Activated T-helper 9 cell treated with anti-CD3 and anti-CD28 coated beads, Interleukin-2, amount 50 U/mL, for 16 hours (primary cell): Measurements from ENCODE around the gene TMEM88.

Experiments used
- DNase-seq: peaks from one replicate; pipeline ENCODE4 v3.0.0-alpha.2; 2020; ENCODE audit warnings: low read depth

The TMEM88 gene

DNA sequence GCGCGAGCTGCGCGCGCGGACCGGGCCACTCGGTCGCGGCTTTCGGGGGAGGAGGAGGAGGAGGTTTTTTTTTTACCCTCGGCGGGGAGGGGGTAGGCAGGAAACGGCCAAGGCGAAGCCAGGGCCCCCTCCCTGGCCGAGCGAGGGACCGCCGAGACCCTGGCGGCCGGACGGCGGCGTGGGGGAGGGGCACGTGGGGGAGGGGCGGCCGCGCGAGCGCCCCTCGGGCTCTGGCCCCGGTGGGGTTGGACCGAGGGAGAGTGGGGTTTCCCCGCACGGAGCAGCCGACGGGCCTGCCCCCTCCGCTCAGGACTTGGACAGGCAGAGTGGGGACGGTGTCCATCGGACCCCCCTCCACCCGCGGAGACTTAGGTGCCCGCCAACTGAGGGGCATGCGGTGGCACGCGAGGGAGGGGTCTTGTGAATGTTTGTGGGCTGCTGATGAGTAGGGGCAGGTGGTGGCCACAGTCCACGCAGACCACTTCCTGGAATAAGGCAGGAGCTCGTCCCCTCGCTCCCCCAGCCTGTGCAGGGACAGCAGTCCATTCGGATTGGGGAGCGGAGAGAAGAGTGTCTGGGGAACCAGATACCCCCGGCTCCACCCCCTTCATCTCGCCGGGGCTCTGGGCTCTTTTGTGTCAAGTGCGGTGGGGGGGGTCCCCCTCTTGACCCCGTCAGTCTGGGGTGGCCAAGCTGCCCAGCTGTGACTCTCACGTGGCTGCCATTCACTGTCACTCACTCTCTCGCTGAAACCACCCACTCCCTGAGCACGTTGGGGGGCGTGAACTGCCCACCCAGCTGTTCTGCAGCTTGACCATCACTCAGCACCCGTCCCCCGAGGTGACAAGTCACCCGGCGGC, 30.7 kb downstream of the TMEM88 start:
- DNase-seq = peak; percentile 31

DNA sequence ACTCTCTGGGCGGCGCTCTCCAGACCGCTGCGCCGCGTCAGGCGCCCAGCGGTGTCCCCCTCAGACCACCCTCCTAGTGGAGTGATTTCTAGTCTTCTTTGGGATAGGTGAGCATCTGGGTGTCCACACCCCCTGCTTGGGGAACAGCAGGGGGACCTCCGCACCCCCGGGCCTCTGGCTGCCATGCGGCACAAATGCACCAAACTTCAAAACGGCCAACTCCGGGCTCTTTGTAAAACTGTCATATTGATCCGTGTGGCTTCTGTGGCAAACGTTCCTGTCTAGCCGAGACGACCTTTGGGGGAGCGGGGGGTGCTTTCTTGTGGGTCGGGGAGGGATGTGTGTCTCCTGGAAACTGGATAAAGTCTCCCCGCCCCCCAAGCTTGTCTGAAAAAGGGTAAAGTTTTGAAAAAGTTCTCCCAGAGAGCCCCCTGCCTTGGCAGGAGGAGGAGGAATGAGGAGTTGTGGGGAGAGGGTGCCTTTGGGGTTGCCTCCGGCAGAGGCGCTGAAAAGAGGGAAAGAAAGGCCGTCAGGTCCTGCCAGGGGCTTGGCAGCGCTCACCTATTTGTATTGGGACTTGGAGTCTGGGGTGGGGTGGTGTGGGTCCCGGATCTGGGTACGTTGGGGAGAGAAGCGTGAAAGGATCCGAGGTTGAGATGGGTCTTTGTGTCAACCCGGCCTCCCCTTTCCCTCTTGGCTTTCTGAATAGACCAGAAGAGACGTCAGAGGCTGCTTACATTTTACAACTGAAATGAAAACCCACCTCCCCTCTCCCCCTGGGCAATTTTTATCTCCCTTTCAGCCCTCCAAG, 31.6 kb downstream of the TMEM88 start:
- peak; percentile 37 for DNase-seq

DNA sequence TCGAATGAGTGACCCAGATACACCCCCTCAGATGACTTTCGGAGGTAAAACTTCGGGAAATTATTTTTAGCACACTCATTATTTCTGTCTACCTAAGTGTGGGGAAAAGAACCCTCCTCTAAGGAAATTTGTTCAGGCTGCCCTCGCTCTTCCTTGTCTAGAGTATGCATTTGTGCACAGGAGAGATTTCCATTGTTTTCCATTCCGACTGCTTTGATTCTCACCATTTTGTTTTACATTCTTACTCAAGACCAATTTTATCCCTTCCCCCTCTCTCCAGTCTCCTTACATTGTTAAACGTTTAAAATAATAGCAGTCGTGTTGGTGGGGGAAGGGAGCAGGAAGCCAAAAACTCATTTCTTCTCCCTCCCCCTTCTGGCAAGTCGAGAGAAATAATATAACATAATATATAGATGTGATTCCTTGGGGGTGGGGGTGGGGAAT, 32.2 kb downstream of the TMEM88 start:
- no peak for DNase-seq

DNA sequence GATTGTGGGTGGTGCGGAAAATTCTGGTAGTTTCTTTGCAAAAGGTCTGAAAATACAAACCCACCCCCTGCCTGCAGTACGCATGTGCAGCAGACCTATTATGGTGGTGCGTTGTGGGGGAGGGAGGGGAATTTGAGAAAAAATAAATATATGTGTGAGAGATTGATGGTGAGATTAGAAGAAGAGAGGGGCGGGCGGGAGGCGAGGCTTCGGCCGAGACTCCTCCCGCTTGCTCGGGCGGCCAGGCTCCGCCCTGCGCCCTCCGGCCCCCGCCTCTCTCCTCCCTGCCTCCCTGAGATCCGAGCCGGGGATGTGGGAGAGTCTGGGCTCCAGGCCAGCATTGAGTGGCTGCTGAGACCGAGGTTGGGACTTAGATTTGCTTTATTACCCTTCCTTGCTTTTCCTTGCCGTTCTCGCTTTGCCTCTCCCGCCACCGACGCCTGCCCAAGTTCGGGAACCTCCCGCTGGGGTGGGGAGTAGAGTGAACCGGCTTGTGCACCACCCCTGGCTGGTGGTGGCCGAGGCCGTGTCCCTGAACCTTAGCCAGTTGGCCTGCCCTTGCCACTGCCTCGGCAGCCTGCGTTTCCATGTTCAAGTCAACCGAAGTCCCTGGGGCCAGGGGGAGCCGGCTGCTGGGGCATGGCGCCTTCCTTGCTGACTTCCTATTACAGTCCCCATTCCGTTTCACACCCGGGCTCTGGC, 32.8 kb downstream of the TMEM88 start:
- DNase-seq = peak; percentile 78

DNA sequence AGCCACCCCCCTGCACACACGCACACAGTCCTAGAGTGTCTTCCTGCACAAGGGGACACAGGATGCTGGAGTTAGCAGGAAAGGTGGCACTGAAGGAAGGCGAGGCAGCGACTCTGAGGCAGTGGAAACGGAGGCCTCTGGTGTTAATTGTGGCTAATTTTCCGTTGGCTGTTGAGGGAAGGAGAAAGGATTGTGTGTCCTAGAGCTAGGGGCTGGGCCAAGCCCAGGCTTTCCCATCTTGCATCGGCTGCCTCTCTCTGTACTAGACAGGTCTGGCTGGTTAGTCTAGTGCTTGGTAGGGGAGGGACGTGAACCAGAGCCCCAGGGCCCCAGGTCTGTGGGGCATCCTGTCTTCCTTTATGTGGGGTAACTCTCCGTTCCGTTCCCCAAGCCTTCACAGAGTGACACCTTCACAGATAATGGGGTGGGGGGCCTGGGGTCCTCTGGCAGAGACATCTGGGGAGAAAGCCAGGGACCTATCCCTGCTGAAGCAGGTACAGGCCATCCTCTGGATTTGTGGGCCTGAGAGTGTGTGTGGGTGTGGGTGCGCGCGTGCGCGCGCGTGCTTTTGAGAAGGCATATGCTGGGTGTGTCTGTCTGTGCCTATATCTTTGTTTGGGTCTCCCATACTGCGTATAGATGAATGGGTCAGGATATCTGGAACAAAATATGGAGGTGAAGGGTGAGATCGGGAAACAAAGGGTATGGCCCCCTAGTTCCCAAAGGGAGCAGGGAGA, 33.5 kb downstream of the TMEM88 start, which contains the start of gene CHD3:
TSS of gene CHD3 (plus strand) at position 606 of the 737 bp plus-strand sequence. CDS start 212 bp downstream, outside the sequence.
- DNase-seq = peak; percentile 39

DNA sequence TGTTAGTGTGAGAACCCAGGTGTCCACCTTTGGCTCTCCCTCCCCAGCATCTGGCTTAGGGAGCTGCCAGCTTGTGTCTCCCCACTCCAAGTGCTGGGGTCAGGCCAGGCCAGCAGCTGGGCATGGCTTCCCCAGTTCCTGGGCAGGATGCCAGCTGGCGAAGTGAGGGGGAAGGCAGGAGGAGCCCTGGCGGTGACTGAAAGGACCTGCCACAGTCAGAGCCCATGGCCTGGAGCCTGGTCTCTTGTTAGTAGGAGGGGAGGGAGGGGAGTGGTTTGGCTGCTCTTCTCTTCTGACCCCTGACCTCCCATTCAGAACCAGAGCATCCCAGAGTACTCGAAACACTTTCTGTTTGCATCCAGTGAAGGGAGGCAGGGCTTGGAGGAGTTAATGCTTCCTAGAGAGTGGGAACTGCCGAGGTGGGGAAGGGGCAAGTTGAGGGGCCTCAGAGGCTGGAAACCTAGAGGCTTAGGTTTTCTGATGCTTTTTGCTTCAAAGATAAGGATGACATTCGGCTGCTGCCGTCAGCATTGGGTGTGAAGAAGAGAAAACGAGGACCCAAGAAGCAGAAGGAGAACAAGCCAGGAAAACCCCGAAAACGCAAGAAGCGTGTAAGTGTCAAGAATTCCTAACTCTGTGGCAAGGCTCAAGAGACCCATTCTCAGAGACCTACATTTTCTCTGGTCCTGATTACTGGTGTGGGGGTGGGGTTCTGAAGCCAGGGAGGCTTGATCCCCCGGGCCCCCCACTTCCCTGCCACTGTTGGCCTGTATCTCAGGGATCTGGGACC, 34.5 kb downstream of the TMEM88 start:
- no peak for DNase-seq

DNA sequence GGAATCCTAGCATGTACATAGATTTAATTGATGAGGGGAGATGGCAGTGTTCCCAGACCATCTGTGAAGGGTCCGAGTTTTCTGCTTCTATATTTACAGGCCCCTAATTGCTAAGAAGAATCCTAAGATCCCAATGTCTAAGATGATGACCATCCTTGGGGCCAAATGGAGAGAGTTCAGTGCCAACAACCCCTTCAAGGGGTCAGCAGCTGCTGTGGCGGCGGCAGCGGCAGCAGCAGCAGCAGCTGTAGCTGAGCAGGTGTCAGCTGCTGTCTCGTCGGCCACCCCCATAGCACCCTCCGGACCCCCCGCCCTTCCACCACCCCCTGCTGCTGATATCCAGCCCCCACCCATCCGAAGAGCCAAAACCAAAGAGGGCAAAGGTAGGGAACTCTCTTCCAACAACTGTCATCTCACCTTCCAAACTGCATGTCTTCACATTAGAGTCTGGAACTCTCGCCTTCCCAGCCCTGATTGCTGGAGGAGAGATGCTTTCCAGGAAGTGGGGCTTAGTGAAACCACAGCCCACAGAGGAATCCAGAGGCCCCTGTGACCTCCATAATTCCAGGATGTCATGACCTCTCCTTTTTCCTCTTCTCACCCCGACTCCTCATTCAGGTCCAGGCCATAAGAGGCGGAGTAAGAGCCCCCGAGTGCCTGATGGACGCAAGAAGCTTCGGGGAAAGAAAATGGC, 38.5 kb downstream of the TMEM88 start:
- no peak for DNase-seq

DNA sequence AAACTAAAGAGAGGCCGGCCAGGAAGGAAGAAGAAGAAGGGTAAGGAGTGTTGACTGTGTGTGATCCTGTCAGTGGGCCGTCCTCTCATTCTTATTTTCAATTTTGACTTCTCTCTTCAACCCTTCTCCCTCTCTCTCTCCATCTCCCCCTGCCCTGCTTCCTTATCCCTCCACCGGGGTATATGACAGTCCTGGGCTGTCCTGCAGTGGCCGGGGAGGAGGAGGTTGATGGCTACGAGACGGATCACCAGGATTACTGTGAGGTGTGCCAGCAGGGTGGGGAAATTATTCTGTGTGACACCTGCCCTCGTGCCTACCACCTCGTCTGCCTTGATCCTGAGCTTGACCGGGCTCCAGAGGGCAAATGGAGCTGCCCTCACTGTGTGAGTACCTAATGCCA, 39.4 kb downstream of the TMEM88 start:
- DNase-seq = no peak

DNA sequence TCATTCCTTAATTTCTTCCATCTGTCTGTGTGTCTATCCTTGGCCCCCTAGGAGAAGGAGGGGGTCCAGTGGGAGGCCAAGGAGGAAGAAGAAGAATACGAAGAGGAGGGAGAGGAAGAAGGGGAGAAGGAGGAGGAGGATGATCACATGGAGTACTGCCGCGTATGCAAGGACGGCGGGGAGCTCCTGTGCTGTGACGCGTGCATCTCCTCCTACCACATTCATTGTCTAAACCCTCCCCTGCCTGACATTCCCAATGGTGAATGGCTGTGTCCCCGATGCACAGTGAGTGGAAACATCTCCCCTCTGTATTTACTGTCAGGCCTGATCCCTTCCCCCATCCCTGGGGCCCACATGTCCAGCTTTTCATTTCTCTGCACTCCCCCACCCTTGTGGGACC, 40.0 kb downstream of the TMEM88 start:
- DNase-seq = no peak

DNA sequence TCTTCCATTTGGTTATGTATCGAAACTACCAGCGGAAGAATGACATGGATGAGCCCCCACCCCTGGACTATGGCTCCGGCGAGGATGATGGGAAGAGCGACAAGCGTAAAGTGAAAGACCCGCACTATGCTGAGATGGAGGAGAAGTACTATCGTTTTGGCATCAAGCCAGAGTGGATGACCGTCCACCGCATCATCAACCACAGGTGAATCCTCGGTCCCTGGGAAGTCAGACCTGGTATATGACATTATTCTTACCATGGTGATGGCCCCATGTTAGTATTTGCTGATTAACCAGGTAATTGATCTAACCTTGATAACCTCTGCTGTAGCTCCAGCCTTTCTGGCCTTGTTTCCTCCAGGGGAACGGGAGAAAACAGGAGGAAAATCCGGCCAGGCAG, 42.2 kb downstream of the TMEM88 start:
- DNase-seq = no peak

DNA sequence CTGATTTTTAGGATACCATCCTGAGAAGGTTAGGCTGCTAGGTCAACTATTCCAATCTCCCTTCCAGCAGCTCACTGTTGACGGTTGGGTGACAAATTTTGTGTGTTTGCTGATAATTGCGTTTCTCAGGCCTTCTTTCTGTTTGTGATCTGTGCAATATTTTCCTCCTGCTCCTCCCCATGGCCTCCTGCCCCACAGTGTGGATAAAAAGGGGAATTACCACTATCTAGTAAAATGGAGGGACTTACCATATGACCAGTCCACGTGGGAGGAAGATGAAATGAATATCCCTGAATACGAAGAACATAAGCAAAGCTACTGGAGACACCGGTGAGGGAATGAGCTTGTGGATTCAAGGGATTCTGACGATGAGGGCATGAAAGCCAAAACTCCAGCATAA, 42.9 kb downstream of the TMEM88 start:
- DNase-seq = no peak

DNA sequence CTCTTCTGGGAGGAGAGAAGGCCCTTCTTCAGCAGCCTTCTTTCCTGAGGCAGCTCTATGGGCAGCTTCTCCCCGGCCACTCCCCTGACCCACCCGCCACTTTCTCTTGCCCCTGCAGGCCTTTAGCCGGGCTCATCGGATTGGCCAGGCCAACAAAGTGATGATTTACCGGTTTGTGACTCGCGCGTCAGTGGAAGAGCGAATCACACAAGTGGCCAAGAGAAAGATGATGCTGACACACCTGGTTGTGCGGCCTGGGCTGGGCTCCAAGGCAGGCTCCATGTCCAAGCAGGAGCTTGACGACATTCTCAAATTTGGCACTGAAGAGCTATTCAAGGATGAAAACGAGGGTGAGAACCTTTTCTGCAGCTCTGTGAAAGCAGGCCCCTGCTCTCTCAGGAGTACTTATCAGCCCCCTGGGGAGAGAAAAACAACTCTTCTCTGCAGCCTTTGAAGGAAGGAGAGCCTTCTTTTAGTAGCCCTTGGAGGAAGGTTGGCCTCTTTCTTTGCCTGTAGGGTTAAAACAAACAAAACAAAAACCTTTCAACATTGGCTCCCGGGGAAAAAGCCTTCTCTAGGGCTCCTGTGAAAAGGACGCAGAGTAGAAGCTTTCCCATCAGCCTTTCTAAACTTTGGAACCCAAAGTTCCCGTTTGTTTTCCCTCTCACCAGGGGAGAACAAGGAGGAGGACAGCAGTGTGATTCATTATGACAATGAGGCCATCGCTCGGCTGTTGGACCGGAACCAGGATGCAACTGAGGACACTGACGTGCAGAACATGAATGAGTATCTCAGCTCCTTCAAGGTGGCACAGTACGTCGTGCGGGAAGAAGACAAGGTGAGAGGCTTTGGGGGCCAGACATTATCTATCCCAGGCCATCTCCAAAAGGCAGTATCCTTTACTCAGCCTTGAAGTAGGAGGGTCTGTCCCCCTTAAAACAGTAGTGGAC, 48.6 kb downstream of the TMEM88 start:
- DNase-seq = no peak
